Measurements from ENCODE around the gene ATP4B.

ATP4B gene

DNA sequence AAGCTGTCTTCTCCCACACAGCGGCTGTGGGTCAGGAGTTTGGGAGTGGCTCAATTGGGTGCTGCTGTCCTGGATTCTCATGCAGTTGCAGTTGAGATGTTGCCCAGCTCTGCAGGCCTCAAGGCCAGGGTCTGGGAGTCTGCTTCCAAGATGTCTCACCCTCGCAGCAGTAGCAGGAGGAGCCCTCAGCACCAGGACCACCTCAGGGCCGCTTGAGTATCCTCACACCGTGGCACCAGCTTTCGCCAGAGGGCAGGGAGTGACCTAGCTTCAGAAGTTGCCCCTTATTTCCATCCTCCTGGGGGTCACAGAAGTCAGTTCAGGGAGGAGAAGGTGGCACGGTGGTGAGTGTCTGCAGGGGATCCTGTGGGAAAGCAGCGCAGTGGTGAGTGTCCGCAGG lies 52.5 kb downstream of the ATP4B start:
- no peak for DNase-seq

DNA sequence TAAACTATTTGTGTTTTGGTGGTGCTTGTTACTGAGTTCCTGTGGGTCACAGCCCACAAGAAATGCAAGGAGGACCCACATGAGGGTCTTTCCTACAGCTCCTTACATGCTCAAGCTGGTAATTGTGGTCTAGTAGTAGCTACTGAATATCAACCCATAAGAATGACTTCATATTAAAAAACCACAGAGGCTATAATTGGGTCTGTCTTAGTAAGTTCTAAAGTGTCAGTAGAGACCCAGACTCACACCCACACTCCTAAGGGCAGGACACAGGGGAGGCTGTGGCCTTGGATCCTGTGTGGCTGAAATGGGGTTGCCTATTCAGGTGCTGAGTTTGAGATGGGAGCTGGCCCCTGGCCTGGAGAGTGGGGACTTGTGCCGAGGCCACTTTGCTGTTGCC lies 53.8 kb downstream of the ATP4B start:
- no peak for DNase-seq

DNA sequence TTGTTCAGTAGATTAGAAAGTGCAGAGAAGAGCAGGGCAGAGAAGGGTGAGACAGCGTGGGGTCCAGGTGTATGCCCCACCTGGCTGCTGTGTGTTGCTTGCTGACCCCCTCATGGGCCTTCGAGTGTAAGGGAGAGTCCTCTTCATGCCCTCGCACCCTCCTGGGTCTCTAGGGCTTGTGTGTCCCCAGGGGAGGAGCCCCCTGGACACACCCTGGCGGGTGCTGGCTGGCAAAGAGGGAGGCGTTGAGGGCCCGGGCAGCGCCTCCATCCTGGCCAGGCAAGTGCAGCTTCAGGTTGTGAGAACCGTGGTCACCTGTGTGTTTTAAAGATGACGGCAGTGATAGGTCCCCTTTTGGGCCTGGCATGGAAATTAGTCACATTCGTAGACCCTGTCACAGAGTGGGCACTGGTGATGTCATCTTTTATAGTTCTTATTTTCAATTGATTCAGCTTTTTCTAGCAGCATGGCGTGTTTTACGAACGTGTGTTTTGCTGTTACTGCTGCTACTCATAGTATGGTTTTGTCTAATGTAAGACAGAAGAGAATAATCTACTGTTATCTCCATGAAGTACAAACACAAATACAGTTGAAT lies 54.8 kb downstream of the ATP4B start:
- DNase-seq: no peak

DNA sequence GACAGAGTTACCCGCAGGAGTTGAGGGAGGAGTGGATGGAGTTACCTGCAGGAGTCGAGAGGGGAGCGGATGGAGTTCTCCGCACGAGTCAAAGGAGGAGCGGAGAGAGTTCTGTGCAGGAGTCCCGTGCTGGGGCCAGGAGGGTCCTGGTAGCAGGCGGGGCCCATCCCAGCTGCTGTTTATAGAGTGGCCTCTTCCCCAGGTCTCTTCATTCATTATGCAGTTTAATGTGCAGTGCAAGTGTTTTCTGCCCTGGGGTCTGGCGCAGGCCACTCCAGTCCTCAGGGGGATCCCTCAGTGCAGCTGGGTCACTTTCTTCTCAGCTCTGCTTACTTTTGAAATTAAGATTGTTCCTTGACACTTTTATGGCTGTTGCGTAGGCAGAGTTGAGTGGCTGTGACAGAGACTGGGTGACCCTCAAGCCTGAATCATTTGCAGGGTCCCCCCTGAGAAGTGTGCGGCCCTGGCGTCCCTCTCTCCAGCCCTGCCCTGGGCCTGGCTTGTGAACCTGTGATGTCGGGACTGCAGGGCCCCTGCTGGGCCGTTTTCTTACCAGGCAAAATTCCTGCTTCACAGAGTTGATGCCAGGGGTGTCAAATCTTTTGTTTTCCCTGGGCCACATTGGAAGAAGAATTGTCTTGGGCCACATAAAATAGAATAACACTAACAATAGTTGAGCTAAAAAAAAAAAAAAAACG lies 55.6 kb downstream of the ATP4B start:
- no peak for DNase-seq

DNA sequence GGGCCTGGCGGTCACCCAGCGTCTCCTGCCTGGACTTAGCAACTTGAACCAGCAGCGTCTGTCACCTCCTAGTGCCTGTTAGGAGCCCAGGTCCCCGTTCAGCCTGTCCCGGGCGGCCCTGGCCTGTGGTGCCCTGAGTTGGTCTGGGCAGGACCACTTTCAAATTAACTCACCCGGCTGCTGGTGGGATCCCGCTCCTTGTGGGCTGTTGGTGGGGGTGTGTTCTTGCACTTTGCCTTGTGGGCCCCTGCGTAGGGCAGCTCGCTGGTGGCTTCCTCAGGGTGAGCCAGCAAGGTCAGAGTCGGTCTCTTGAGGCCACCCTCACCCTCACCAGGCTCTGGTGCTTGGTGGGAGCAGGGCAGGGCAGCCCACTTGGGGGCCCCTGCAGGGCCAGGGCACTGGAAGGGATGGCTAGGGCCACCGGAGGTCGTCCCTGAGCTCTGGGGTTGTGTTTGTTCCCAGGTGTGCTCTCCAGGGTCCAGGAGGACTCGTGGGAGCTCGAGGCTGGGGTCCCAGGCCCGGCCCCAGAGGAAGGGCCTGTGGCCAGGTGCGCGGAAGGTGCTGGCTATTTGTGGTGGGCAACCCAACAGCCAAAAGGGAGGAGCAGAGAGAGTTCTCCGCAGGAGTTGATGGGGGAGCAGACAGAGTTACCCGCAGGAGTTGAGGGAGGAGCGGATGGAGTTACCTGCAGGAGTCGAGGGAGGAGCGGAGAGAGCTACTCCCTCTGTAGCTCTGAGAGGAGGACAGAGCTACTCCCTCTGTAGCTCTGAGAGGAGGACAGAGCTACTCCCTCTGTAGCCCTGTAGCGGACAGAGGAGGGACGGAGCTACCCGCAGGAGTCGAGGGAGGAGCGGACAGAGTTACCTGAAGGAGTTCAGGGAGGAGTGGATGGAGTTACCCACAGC lies 56.6 kb downstream of the ATP4B start:
- DNase-seq: no peak

DNA sequence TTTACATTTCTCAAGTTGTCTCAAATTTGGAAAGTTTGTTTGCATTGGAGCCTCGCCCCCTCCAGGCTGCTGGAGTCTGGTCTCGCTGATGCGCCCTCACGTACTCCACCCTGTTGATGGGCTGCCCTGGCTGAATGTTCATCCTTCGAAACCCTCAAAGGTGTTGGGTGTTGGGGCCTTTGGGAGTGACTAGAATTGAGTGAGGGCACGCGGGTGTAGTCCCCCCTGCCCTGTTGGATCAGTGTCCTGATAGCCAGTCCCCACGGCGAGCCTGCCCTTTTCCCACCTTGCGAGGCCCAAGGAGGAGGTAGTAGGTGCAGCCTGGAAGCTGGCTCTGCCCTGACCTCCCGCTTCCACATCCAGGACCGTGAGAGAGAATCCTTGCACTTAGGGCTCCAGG lies 58.6 kb downstream of the ATP4B start:
- DNase-seq: no peak

Data from NCI-H1436 (cell line).